ENCODE data around the gene MRPL39.

DNA sequence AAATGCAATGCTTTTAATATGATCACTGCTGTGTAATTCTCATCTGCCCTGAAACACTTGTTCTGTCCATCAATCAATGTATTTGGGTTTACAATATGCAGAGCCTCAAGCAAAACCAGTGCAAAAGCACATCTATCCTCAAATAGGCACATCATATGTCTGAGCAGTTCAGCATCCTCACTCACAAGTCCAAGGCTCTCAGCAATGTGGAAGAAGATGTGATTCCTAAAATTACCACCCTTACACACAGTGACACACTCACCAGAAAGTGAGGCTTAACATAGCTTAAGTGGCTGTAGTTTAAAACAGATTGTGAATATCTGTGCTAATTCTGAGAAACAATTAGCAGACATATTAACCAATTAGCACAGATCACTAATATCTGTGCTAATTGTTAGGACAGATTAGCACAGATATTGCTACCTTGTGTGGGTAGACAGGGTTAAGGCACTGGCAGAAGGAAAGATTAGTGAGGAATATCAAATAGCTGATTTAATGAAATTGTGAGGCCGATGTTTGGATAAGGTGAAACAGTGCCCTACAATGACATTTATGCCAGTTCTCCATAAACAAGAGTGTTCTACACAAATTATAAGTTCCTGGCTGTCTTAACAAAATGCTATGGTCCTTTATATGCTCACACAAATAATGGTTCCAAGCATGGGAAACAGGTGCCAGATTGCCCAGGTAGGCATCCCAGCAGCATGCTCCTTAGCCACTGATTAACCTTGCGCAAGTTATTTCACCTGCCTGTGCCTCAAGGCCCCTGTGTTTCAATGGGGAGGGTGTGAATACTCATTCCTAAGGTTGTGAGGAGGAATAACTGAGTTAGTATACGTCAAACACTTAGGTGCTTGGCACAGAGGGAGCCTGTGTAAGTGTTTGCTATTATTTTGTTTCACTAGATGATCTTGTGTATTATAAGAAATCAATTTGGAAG lies 41.7 kb downstream of the MRPL39 start:
- TF ChIP-seq, protein P1, sequence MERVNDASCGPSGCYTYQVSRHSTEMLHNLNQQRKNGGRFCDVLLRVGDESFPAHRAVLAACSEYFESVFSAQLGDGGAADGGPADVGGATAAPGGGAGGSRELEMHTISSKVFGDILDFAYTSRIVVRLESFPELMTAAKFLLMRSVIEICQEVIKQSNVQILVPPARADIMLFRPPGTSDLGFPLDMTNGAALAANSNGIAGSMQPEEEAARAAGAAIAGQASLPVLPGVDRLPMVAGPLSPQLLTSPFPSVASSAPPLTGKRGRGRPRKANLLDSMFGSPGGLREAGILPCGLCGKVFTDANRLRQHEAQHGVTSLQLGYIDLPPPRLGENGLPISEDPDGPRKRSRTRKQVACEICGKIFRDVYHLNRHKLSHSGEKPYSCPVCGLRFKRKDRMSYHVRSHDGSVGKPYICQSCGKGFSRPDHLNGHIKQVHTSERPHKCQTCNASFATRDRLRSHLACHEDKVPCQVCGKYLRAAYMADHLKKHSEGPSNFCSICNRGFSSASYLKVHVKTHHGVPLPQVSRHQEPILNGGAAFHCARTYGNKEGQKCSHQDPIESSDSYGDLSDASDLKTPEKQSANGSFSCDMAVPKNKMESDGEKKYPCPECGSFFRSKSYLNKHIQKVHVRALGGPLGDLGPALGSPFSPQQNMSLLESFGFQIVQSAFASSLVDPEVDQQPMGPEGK (CRISPR knock-in tag; IDR thresholded peaks at IDR 0.05; ENCODE audit: borderline replicate concordance), result no peak
- TF ChIP-seq ZFP3 (CRISPR knock-in tag; IDR thresholded peaks at IDR 0.05) (no peak), CSDC2 (CRISPR knock-in tag; IDR thresholded peaks at IDR 0.05) (no peak), RARB (CRISPR knock-in tag; IDR thresholded peaks at IDR 0.05) (no peak)
- TF ChIP-seq, protein P2, sequence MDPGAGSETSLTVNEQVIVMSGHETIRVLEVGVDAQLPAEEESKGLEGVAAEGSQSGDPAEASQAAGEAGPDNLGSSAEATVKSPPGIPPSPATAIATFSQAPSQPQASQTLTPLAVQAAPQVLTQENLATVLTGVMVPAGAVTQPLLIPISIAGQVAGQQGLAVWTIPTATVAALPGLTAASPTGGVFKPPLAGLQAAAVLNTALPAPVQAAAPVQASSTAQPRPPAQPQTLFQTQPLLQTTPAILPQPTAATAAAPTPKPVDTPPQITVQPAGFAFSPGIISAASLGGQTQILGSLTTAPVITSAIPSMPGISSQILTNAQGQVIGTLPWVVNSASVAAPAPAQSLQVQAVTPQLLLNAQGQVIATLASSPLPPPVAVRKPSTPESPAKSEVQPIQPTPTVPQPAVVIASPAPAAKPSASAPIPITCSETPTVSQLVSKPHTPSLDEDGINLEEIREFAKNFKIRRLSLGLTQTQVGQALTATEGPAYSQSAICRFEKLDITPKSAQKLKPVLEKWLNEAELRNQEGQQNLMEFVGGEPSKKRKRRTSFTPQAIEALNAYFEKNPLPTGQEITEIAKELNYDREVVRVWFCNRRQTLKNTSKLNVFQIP (CRISPR knock-in tag; IDR thresholded peaks at IDR 0.05; ENCODE audit: borderline replicate concordance, low read depth), result no peak

All from SK-N-SH treated with all-trans-retinoic acid at 6 μM for 48 hours (cell line).